MM.1S (cell line): ENCODE measurements around the gene EMILIN1.

Experiments
- DNase-seq: peaks from one replicate; pipeline ENCODE4 v3.0.0-alpha.2; 2015
- H2AFZ ChIP-seq: fragments of 300-600 bp; sonication (generic); 2 replicates; pipeline ENCODE4 v1.6.0; 2016; ENCODE audit warnings: antibody characterized with exemption, low read length
- H3F3A ChIP-seq: fragments of 300-600 bp; sonication (generic); 2 replicates; pipeline ENCODE4 v1.6.1; 2016; ENCODE audit warnings: mild to moderate bottlenecking, antibody characterized with exemption, low read length, moderate library complexity, mixed read lengths; ENCODE audit not compliant: insufficient read depth
- H3K27ac ChIP-seq: fragments of 300-600 bp; sonication (generic); 2 replicates; pipeline ENCODE4 v1.5.1; 2016; ENCODE audit warnings: mild to moderate bottlenecking, low read length
- H3K27me3 ChIP-seq: fragments of 300-600 bp; sonication (generic); replicated peaks from 2 replicates; pipeline ENCODE4 v1.6.0; 2016; ENCODE audit warnings: low read length; ENCODE audit not compliant: insufficient read depth
- H3K36me3 ChIP-seq: fragments of 300-600 bp; sonication (generic); replicated peaks from 2 replicates; pipeline ENCODE4 v1.6.1; 2016; ENCODE audit warnings: mild to moderate bottlenecking, low read length, mixed read lengths; ENCODE audit not compliant: insufficient read depth
- H3K4me1 ChIP-seq: fragments of 300-600 bp; sonication (generic); 2 replicates; pipeline ENCODE4 v1.6.1; 2016; ENCODE audit warnings: low read length, mixed read lengths
- H3K4me2 ChIP-seq: fragments of 300-600 bp; sonication (generic); 2 replicates; pipeline ENCODE4 v1.6.0; 2016; ENCODE audit warnings: low read depth, low read length
- H3K4me3 ChIP-seq: fragments of 300-600 bp; sonication (generic); 2 replicates; pipeline ENCODE4 v1.5.1; 2016; ENCODE audit warnings: low read length, mixed read lengths
- H3K79me2 ChIP-seq: fragments of 300-600 bp; sonication (generic); 2 replicates; pipeline ENCODE4 v1.6.1; 2016; ENCODE audit warnings: mixed run types, low read length, mixed read lengths
- H3K9ac ChIP-seq: fragments of 300-600 bp; sonication (generic); 2 replicates; pipeline ENCODE4 v1.6.1; 2016; ENCODE audit warnings: low read length, mixed read lengths
- H3K9me2 ChIP-seq: fragments of 300-600 bp; sonication (generic); replicated peaks from 2 replicates; pipeline ENCODE4 v1.6.1; 2016; ENCODE audit warnings: mild to moderate bottlenecking, low read length, mixed read lengths; ENCODE audit not compliant: insufficient read depth
- H3K9me3 ChIP-seq: fragments of 300-600 bp; sonication (generic); replicated peaks from 2 replicates; pipeline ENCODE4 v1.6.1; 2016; ENCODE audit warnings: mild to moderate bottlenecking, low read length, mixed read lengths; ENCODE audit not compliant: insufficient read depth
- H4K20me1 ChIP-seq: fragments of 300-600 bp; sonication (generic); 2 replicates; pipeline ENCODE4 v1.6.1; 2016; ENCODE audit warnings: mild to moderate bottlenecking, low read length, moderate library complexity, mixed read lengths; ENCODE audit not compliant: insufficient read depth
- CTCF ChIP-seq: fragments of 300-600 bp; sonication (generic); IDR thresholded peaks from 2 replicates; pipeline ENCODE4 v1.5.1; 2016; ENCODE audit warnings: antibody characterized with exemption, low read length, mixed read lengths
- EZH2 ChIP-seq: fragments of 300-600 bp; sonication (generic); optimal IDR thresholded peaks from 2 replicates; pipeline ENCODE3; 2017; ENCODE audit warnings: low read depth, mild to moderate bottlenecking, antibody characterized with exemption, low read length, mixed read lengths
- EZH2phosphoT487 ChIP-seq: fragments of 300-600 bp; sonication (generic); IDR thresholded peaks from 2 replicates; pipeline ENCODE4 v1.6.1; 2018; ENCODE audit warnings: antibody characterized with exemption, low read length

The EMILIN1 gene

DNA sequence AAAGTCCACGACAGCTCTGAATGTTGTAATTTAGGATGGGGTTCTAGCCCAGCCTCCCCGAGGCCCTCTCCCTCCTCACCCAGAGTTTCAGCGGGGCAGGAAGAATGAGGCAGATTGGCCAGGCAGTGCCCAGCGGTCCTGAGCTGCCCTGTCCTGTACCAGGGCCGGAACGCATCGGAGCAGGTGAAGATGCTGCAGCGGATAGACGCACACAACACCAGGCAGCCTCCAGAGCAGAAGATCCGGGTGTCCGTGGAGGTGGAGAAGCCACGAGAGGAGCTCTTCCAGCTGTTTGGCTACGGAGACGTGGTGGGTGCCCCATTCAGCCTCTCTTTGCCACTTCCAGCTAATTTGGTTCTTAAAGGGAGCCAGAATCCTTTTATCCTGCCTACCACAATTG lies 18.9 kb downstream of the EMILIN1 start:
- TF ChIP-seq EZH2 (no peak), EZH2phosphoT487 (no peak), CTCF (no peak)

GRCh38 chr2:27099334-27099955 lies 21.0 kb downstream of the EMILIN1 start:
- peaks cover 4% of the 10 kb centered on the region; the same call in 1 of the 2 replicates for H3K4me1 ChIP-seq
- no peaks in the 10 kb centered on the region for H3K9me3 ChIP-seq
- H4K20me1 ChIP-seq: no peaks in the 10 kb centered on the region
- no peaks in the 10 kb centered on the region for H3K9me2 ChIP-seq
- DNase-seq: no peak
- H2AFZ ChIP-seq: no peak overlapping the region
- no peak overlapping the region for H3K4me3 ChIP-seq
- no peaks in the 10 kb centered on the region for H3K27me3 ChIP-seq
- TF ChIP-seq CTCF (no peak), EZH2 (no peak), EZH2phosphoT487 (no peak)
- no peak overlapping the region for H3K4me2 ChIP-seq
- H3F3A ChIP-seq: no peaks in the 10 kb centered on the region
- H3K79me2 ChIP-seq: no peaks in the 10 kb centered on the region
- no peaks in the 10 kb centered on the region for H3K36me3 ChIP-seq
- H3K9ac ChIP-seq: no peak overlapping the region
- H3K27ac ChIP-seq: no peak overlapping the region

More for the DNA sequence above, 18.9 kb downstream of the EMILIN1 start:
- H3K4me1 ChIP-seq: peaks cover 4% of the 10 kb centered on the region; the same call in 1 of the 2 replicates
- H3K27ac ChIP-seq: no peak overlapping the region
- no peaks in the 10 kb centered on the region for H3K9me2 ChIP-seq
- no peak for DNase-seq
- no peaks in the 10 kb centered on the region for H3K27me3 ChIP-seq
- no peak overlapping the region for H3K4me2 ChIP-seq
- H3K9me3 ChIP-seq: no peaks in the 10 kb centered on the region
- H3K9ac ChIP-seq: no peak overlapping the region
- H3K4me3 ChIP-seq: no peak overlapping the region
- H4K20me1 ChIP-seq: no peaks in the 10 kb centered on the region
- no peak overlapping the region for H2AFZ ChIP-seq
- H3K36me3 ChIP-seq: no peaks in the 10 kb centered on the region
- H3F3A ChIP-seq: no peaks in the 10 kb centered on the region
- H3K79me2 ChIP-seq: no peaks in the 10 kb centered on the region

DNA sequence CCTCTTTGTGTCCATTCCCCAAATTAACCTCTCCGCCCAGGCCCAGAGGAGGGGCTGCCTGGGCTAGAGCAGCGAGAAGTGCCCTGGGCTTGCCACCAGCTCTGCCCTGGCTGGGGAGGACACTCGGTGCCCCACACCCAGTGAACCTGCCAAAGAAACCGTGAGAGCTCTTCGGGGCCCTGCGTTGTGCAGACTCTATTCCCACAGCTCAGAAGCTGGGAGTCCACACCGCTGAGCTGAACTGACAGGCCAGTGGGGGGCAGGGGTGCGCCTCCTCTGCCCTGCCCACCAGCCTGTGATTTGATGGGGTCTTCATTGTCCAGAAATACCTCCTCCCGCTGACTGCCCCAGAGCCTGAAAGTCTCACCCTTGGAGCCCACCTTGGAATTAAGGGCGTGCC lies 21.6 kb downstream of the EMILIN1 start:
- Histone ChIP-seq H3K9ac (no peak overlapping the region), H3K36me3 (no peaks in the 10 kb centered on the region), H3K4me1 (peaks cover 4% of the 10 kb centered on the region; the same call in 1 of the 2 replicates), H3K27ac (no peak overlapping the region), H3K9me2 (no peaks in the 10 kb centered on the region), H3K9me3 (no peaks in the 10 kb centered on the region), H3F3A (no peaks in the 10 kb centered on the region), H3K4me2 (no peak overlapping the region), H3K4me3 (no peak overlapping the region), H2AFZ (no peak overlapping the region), H3K79me2 (no peaks in the 10 kb centered on the region), H3K27me3 (no peaks in the 10 kb centered on the region), H4K20me1 (no peaks in the 10 kb centered on the region)
- DNase-seq: no peak
- TF ChIP-seq EZH2phosphoT487: no peak
- TF ChIP-seq CTCF: no peak
- no peak for TF ChIP-seq EZH2
